Progenitor cell of endocrine pancreas (in vitro differentiated cells): Measurements from ENCODE around the gene TACSTD2. TPM values are rescaled to one million over a fixed set of nuclear protein-coding genes. Genes with fewer than 3 reads are reported as not detected.
A peak's percentile ranks its signal among the peaks of the same experiment; 100 is the strongest.
"Not testable (repeated sequence)": the region's sequence is repeated elsewhere in the genome, so short reads cannot be mapped to it uniquely, and the experiment has no call there.

Experiments
- DNase-seq: peaks from one replicate; pipeline ENCODE4 v3.0.0; 2021; ENCODE audit warnings: low spot score; ENCODE audit not compliant: unreplicated experiment
- H3K27ac Mint-ChIP-seq: 2 replicates; pipeline ENCODE4 v1.8.0; 2021; ENCODE audit warnings: mild to moderate bottlenecking, moderate library complexity, mixed read lengths
- H3K27me3 Mint-ChIP-seq: 2 replicates; pipeline ENCODE4 v1.8.0; 2021; ENCODE audit warnings: mixed read lengths
- H3K36me3 Mint-ChIP-seq: 2 replicates; pipeline ENCODE4 v1.8.0; 2022; ENCODE audit warnings: mixed read lengths; ENCODE audit not compliant: insufficient read depth
- H3K4me1 Mint-ChIP-seq: 2 replicates; pipeline ENCODE4 v1.8.0; 2021; ENCODE audit warnings: low read depth, mixed read lengths
- H3K4me3 Mint-ChIP-seq: 2 replicates; pipeline ENCODE4 v1.8.0; 2021; ENCODE audit warnings: low read depth, mild to moderate bottlenecking, moderate library complexity, mixed read lengths
- H3K9me3 Mint-ChIP-seq: 2 replicates; pipeline ENCODE4 v1.8.0; 2021; ENCODE audit warnings: low read depth, mixed read lengths
- CTCF ChIP-seq: fragments of 200-600 bp; sonication (generic); IDR thresholded peaks from one replicate; pipeline ENCODE4 v1.5.0; 2021; ENCODE audit warnings: antibody characterized with exemption, mild to moderate bottlenecking; ENCODE audit not compliant: unreplicated experiment
- long read RNA-seq: library from polyadenylated mRNA; unstranded; transcript quantifications from one replicate; pipeline ENCODE4 v2.0.0, GENCODE V29; 2020
- total RNA-seq: library from RNA; stranded (reverse); gene quantifications from 2 replicates; pipeline ENCODE4 v1.2.1, GENCODE V29; 2021

Gene TACSTD2
- total RNA-seq = 22.7 and 22.8 TPM in 2 replicates
- long read RNA-seq, transcript TACSTD2-201 (1 exons, 2,351 nt) = major isoform, 31 of 31 reads
- long read RNA-seq, partial matches to known transcripts = 0 of 31 reads
- long read RNA-seq, other reads (novel, unspliced or antisense) = 0 of 31 reads

- peak within 1 kb of the TSS; percentile 97 for H3K27ac Mint-ChIP-seq
Observed at GRCh38 chr1:58576727-58577653, at the start of gene TACSTD2. TSS of gene TACSTD2 (minus strand) at chr1:58577252. CDS start at chr1:58577156, 96 bp downstream.

GRCh38 chr1:58626293-58626692, 49.2 kb upstream of the TACSTD2 start:
- no peaks in the 10 kb centered on the region for H3K27me3 Mint-ChIP-seq
- H3K27ac Mint-ChIP-seq = no peak overlapping the region
- no peak overlapping the region for H3K4me3 Mint-ChIP-seq
- no peak for DNase-seq
- H3K9me3 Mint-ChIP-seq = peaks cover 4% of the 10 kb centered on the region
- no peak for TF ChIP-seq CTCF
- peaks cover 11% of the 10 kb centered on the region for H3K4me1 Mint-ChIP-seq
- H3K36me3 Mint-ChIP-seq = peaks cover 5% of the 10 kb centered on the region

More at GRCh38 chr1:58576727-58577653, at the start of gene TACSTD2:
- Mint-ChIP-seq H3K4me3 (peak within 1 kb of the TSS; percentile 67), H3K9me3 (peaks cover 4% of the 10 kb centered on the region), H3K27me3 (peaks cover 4% of the 10 kb centered on the region), H3K36me3 (peaks cover 8% of the 10 kb centered on the region), H3K4me1 (peaks cover 47% of the 10 kb centered on the region)
- TF ChIP-seq CTCF = no peak
- DNase-seq = peak; percentile 56

GRCh38 chr1:58623259-58623658, 46.2 kb upstream of the TACSTD2 start:
- peaks cover 34% of the 10 kb centered on the region for H3K4me1 Mint-ChIP-seq
- not testable (repeated sequence) for H3K27ac Mint-ChIP-seq, H3K9me3 Mint-ChIP-seq, H3K27me3 Mint-ChIP-seq, H3K4me3 Mint-ChIP-seq, DNase-seq, H3K36me3 Mint-ChIP-seq

GRCh38 chr1:58622571-58622970, 45.5 kb upstream of the TACSTD2 start:
- no peak for DNase-seq
- peaks cover 39% of the 10 kb centered on the region for H3K4me1 Mint-ChIP-seq
- peak overlapping the region; percentile 26 for H3K27ac Mint-ChIP-seq
- no peak overlapping the region for H3K4me3 Mint-ChIP-seq
- H3K27me3 Mint-ChIP-seq = no peaks in the 10 kb centered on the region
- TF ChIP-seq CTCF = no peak
- H3K36me3 Mint-ChIP-seq = peaks cover 3% of the 10 kb centered on the region
- peaks cover 4% of the 10 kb centered on the region for H3K9me3 Mint-ChIP-seq

GRCh38 chr1:58621391-58621790, 44.3 kb upstream of the TACSTD2 start:
- Mint-ChIP-seq H3K27ac (peak overlapping the region; percentile 14), H3K4me1 (peaks cover 41% of the 10 kb centered on the region), H3K4me3 (no peak overlapping the region), H3K27me3 (no peaks in the 10 kb centered on the region), H3K36me3 (peaks cover 3% of the 10 kb centered on the region), H3K9me3 (peaks cover 4% of the 10 kb centered on the region)
- no peak for DNase-seq
- TF ChIP-seq CTCF = no peak
